Endothelial cell of umbilical vein (primary cell): Measurements from ENCODE around the gene DRAM1. TPM values are rescaled to one million over a fixed set of nuclear protein-coding genes. Genes with fewer than 3 reads are reported as not detected.
"Not testable (repeated sequence)": the region's sequence is repeated elsewhere in the genome, so short reads cannot be mapped to it uniquely, and the experiment has no call there.

Source experiments
- BruUV-seq: library from RNA; stranded (reverse); fragments of 400-500 nt; replicated peaks from 2 replicates; lab custom pipeline; 2021; lab: Mats Ljungman, UMichigan
- CTCF ChIA-PET: fragments of 300-600, 350-600 bp; sonication (Branson Sonifier 250); formaldehyde crosslinking; loops from one replicate; lab custom pipeline; 2021; ENCODE audit warnings: antibody characterized with exemption, inconsistent platforms; lab: Charles Lee
- POLR2A ChIA-PET: fragments of 300-600, 350-600 bp; sonication (Branson Sonifier 250); formaldehyde crosslinking; loops from one replicate; lab custom pipeline; 2021; ENCODE audit warnings: antibody characterized with exemption, inconsistent platforms; lab: Charles Lee
- DNase-seq: peaks from one replicate; pipeline ENCODE4 v3.0.0-alpha.2; 2011; ENCODE audit warnings: low read depth, low spot score
- FAIRE-seq: peaks from 2 replicates; lab custom pipeline; 2011; peaks lifted over from hg19 to GRCh38; lab: Jason Lieb, UNC
- H2AFZ ChIP-seq: 2 replicates; pipeline ENCODE4 v1.6.0; 2012; ENCODE audit warnings: low read depth, low read length, control low read depth, inconsistent platforms
- H3K27ac ChIP-seq: 2 replicates; pipeline ENCODE4 v1.5.1; 2011; ENCODE audit warnings: low read depth, mild to moderate bottlenecking, control low read depth, low read length, moderate library complexity; ENCODE audit not compliant: insufficient read depth
- H3K27me3 ChIP-seq, 2 experiments: 2 replicates each; pipeline versions ENCODE4 v1.6.0 to v1.6.1; 2011; ENCODE audit warnings: low read length in 2 of 2, mixed read lengths in 1 of 2; ENCODE audit not compliant: control insufficient read depth in 2 of 2, insufficient read depth in 2 of 2
- H3K36me3 ChIP-seq, 2 experiments: 2 replicates in 1 of 2; 3 replicates in 1 of 2; pipeline ENCODE4 v1.5.1; 2011; ENCODE audit warnings: low read length in 2 of 2, mild to moderate bottlenecking in 1 of 2, moderate library complexity in 1 of 2; ENCODE audit not compliant: control insufficient read depth in 2 of 2, insufficient read depth in 2 of 2; ENCODE audit errors: extremely low read depth in 1 of 2
- H3K4me1 ChIP-seq: 3 replicates; pipeline ENCODE4 v1.5.1; 2011; ENCODE audit warnings: mild to moderate bottlenecking, low read length; ENCODE audit not compliant: control insufficient read depth, insufficient read depth; ENCODE audit errors: extremely low read depth
- H3K4me2 ChIP-seq: 2 replicates; pipeline ENCODE4 v1.6.1; 2011; ENCODE audit warnings: low read length, control low read depth, mixed read lengths; ENCODE audit not compliant: insufficient read depth
- H3K4me3 ChIP-seq, 3 experiments: fragments of 200-600 bp in 1 of 3; sonication (generic), shearing (Covaris generic) in 1 of 3; replicated peaks in 1 of 3; 2 replicates each; pipeline ENCODE4 v1.5.1; 2011 to 2016; ENCODE audit warnings: control low read depth in 3 of 3, low read length in 3 of 3, mild to moderate bottlenecking in 2 of 3, inconsistent platforms in 1 of 3, low read depth in 1 of 3, moderate library complexity in 1 of 3; ENCODE audit not compliant: insufficient read depth in 1 of 3
- H3K79me2 ChIP-seq: 2 replicates; pipeline ENCODE4 v1.6.0; 2012; ENCODE audit warnings: low read length, inconsistent platforms; ENCODE audit not compliant: control insufficient read depth, insufficient read depth
- H3K9ac ChIP-seq: replicated peaks from 2 replicates; pipeline ENCODE3; 2011; ENCODE audit warnings: low read length, control low read depth; ENCODE audit not compliant: insufficient read depth; ENCODE audit errors: extremely low read depth
- H3K9me1 ChIP-seq: replicated peaks from 3 replicates; pipeline ENCODE4 v1.6.0; 2011; ENCODE audit warnings: mild to moderate bottlenecking, low read length; ENCODE audit not compliant: control insufficient read depth, insufficient read depth; ENCODE audit errors: extremely low read depth
- H3K9me3 ChIP-seq: replicated peaks from 2 replicates; pipeline ENCODE4 v1.5.1; 2012; ENCODE audit warnings: low read length, inconsistent platforms; ENCODE audit not compliant: control insufficient read depth, insufficient read depth
- H4K20me1 ChIP-seq: replicated peaks from 2 replicates; pipeline ENCODE3; 2011; ENCODE audit warnings: mild to moderate bottlenecking, low read length; ENCODE audit not compliant: control insufficient read depth, insufficient read depth; ENCODE audit errors: extremely low read depth
- CTCF ChIP-seq, 2 donors: IDR thresholded peaks; 1 replicate in 1 of 2; 2 replicates in 1 of 2; pipeline ENCODE4 v1.5.1; 2011; ENCODE audit warnings: low read length in 2 of 2, mild to moderate bottlenecking in 2 of 2, moderate library complexity in 2 of 2, control low read depth in 1 of 2, inconsistent platforms in 1 of 2, low read depth in 1 of 2; ENCODE audit not compliant: insufficient read depth in 1 of 2; ENCODE audit errors: extremely low read depth in 1 of 2
- EZH2 ChIP-seq: IDR thresholded peaks from 2 replicates; pipeline ENCODE4 v1.6.1; 2012; ENCODE audit warnings: borderline replicate concordance, low read depth, mild to moderate bottlenecking, moderate library complexity, low read length, inconsistent platforms; ENCODE audit not compliant: severe bottlenecking
- FOS ChIP-seq: IDR thresholded peaks from 2 replicates; pipeline ENCODE4 v1.6.1; 2011; ENCODE audit warnings: mild to moderate bottlenecking, low read length, moderate library complexity, borderline replicate concordance; ENCODE audit not compliant: insufficient read depth
- GATA2 ChIP-seq: IDR thresholded peaks from 2 replicates; pipeline ENCODE4 v1.7.0; 2011; ENCODE audit warnings: low read depth, mild to moderate bottlenecking, moderate library complexity, mixed read lengths, low read length; ENCODE audit not compliant: insufficient read length, insufficient read depth
- JUN ChIP-seq: IDR thresholded peaks from 2 replicates; pipeline ENCODE4 v1.6.1; 2011; ENCODE audit warnings: borderline replicate concordance, low read depth; ENCODE audit not compliant: insufficient read length, insufficient read depth
- MYC ChIP-seq: IDR thresholded peaks from one replicate; pipeline ENCODE4 v1.6.1; 2011; ENCODE audit warnings: mild to moderate bottlenecking, low read depth, low read length
- POLR2A ChIP-seq: IDR thresholded peaks from 2 replicates; pipeline ENCODE4 v1.6.1; 2012; ENCODE audit warnings: low read depth, mild to moderate bottlenecking, control low read depth, low read length
- POLR2AphosphoS5 ChIP-seq: IDR thresholded peaks from 2 replicates; pipeline ENCODE4 v1.6.1; 2012; ENCODE audit warnings: low read depth, mild to moderate bottlenecking, control low read depth, low read length, moderate library complexity; ENCODE audit not compliant: insufficient read depth
- dilution Hi-C: fragments of 300-500 bp; cut with MboI; formaldehyde crosslinking; loops from one replicate; pipeline ENCODE4 v1.15.0; 2019; ENCODE audit warnings: low sequenced_read_pairs; ENCODE audit not compliant: extremely low pct_ligation_motif_present
- intact Hi-C: fragments of 100-400 bp; cut with micrococcal nuclease; formaldehyde crosslinking; loops from one replicate; pipeline ENCODE4 v1.10.0; 2022
- polyA plus RNA-seq, 4 experiments: library from polyadenylated mRNA; depleted of rRNA in 3 of 4; stranded (reverse) in 3 of 4; unstranded in 1 of 4; fragments of >200 nt; gene quantifications; 2 replicates each; pipeline versions ENCODE4 v1.2.1 to v1.2.3, GENCODE V29; 2011 to 2012; ENCODE audit warnings: missing spikeins in 1 of 4
- total RNA-seq: library from RNA; stranded (reverse); gene quantifications from 2 replicates; pipeline ENCODE4 v1.2.3, GENCODE V29; 2021
- TF ChIP-seq, protein P1 (sequence below): IDR thresholded peaks from 2 replicates; pipeline ENCODE4 v1.6.1; 2011; ENCODE audit not compliant: insufficient read depth, insufficient read length

The DRAM1 gene
- total and polyA plus RNA-seq, 2 donors (not counting 3 experiments of a cell fraction or from before 2014, with no cell fraction given): 24.6 to 46.3 TPM

- no peak overlapping the region for H3K4me3 ChIP-seq
- FAIRE-seq: no peak
- TF ChIP-seq MYC: no peak
- TF ChIP-seq EZH2: no peak
- no peak for TF ChIP-seq POLR2AphosphoS5
- no peak for TF ChIP-seq FOS
- no peak for TF ChIP-seq CTCF (IDR thresholded peaks at IDR 0.05; ENCODE audit: extremely low read depth in 1 of 2, insufficient read depth in 1 of 2, low read depth in 1 of 2, low read length in 2 of 2)
- TF ChIP-seq, protein P1, sequence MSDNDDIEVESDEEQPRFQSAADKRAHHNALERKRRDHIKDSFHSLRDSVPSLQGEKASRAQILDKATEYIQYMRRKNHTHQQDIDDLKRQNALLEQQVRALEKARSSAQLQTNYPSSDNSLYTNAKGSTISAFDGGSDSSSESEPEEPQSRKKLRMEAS: no peak
- no peak for TF ChIP-seq POLR2A
- TF ChIP-seq GATA2: no peak
- no peak for TF ChIP-seq JUN
- H3K9me1 ChIP-seq: no peaks in the 10 kb centered on the region
- no peaks in the 10 kb centered on the region for H3K36me3 ChIP-seq
- no peak for DNase-seq
- H3K9me3 ChIP-seq: no peaks in the 10 kb centered on the region
- H3K27ac ChIP-seq: no peak overlapping the region
- BruUV-seq: no TSS peak
- H3K79me2 ChIP-seq: no peaks in the 10 kb centered on the region
- H3K4me2 ChIP-seq: no peak overlapping the region
- CTCF ChIA-PET: interaction anchor here (1.5 kb wide), 2 partner anchors 19 to 30 kb away, joined by 3 to 6 read pairs; no protein-coding TSS in a partner anchor
- no peak overlapping the region for H2AFZ ChIP-seq
- POLR2A ChIA-PET: no interaction called here
- H4K20me1 ChIP-seq: no peaks in the 10 kb centered on the region
- H3K4me1 ChIP-seq: no peaks in the 10 kb centered on the region
- no peaks in the 10 kb centered on the region for H3K27me3 ChIP-seq
- H3K9ac ChIP-seq: no peak overlapping the region
- intact Hi-C loops (no loop called here), dilution Hi-C loops (no loop called here)
These were observed 17.4 kb upstream of the DRAM1 start for GRCh38 chr12:101859664-101860607.

GRCh38 chr12:101861688-101862087 is 15.7 kb upstream of the DRAM1 start:
- FAIRE-seq, H3K4me2 ChIP-seq, H3K4me1 ChIP-seq, H3K36me3 ChIP-seq, DNase-seq, H3K9me1 ChIP-seq, H2AFZ ChIP-seq, POLR2A ChIA-PET, H3K9me3 ChIP-seq, H3K27ac ChIP-seq, dilution Hi-C loops, H3K27me3 ChIP-seq, intact Hi-C loops, H3K4me3 ChIP-seq, H4K20me1 ChIP-seq, H3K79me2 ChIP-seq, BruUV-seq, H3K9ac ChIP-seq: not testable (repeated sequence)
- CTCF ChIA-PET: interaction anchor here (1.2 kb wide), 1 partner anchor 14 kb away, joined by 4 read pairs; no protein-coding TSS in a partner anchor
